SU-DHL-6 (cell line): ENCODE measurements around the gene NXT1.

Source experiments
- H2AFZ ChIP-seq: fragments of 200-600 bp; sonication (generic); 2 replicates; pipeline ENCODE4 v1.6.1; 2014; ENCODE audit warnings: low read depth, mild to moderate bottlenecking, moderate library complexity, mixed read lengths, antibody characterized with exemption, low read length; ENCODE audit not compliant: severe bottlenecking
- H3F3A ChIP-seq: fragments of 200-600 bp; shearing (Covaris generic); 2 replicates; pipeline ENCODE4 v1.6.0; 2016; ENCODE audit warnings: antibody characterized with exemption, mild to moderate bottlenecking; ENCODE audit not compliant: insufficient read depth
- H3K27ac ChIP-seq: fragments of 200-600 bp; sonication (generic); 2 replicates; pipeline ENCODE4 v1.5.1; 2016; ENCODE audit warnings: low read depth, mild to moderate bottlenecking, low read length, moderate library complexity, mixed read lengths
- H3K27me3 ChIP-seq: fragments of 200-600 bp; sonication (generic), shearing (Covaris generic); 2 replicates; pipeline ENCODE4 v1.6.0; 2014; ENCODE audit warnings: mild to moderate bottlenecking, low read length
- H3K36me3 ChIP-seq: fragments of 200-600 bp; sonication (generic); 2 replicates; pipeline ENCODE4 v1.6.1; 2014; ENCODE audit warnings: mild to moderate bottlenecking, low read length, mixed read lengths
- H3K4me2 ChIP-seq: fragments of 300-600, 200-600 bp; shearing (Covaris generic), sonication (generic); 2 replicates; pipeline ENCODE4 v1.6.0; 2014; ENCODE audit warnings: low read length, low read depth, mild to moderate bottlenecking; ENCODE audit not compliant: poor library complexity, severe bottlenecking
- H3K4me3 ChIP-seq: fragments of 200-600 bp; sonication (generic); 2 replicates; pipeline ENCODE4 v1.5.1; 2014; ENCODE audit warnings: antibody characterized with exemption, low read length, mild to moderate bottlenecking, mixed read lengths; ENCODE audit not compliant: insufficient read depth, poor library complexity, severe bottlenecking
- H3K79me2 ChIP-seq: fragments of 200-600 bp; sonication (generic); 2 replicates; pipeline ENCODE4 v1.6.1; 2014; ENCODE audit warnings: mild to moderate bottlenecking, low read length, moderate library complexity; ENCODE audit not compliant: insufficient read depth
- H3K9ac ChIP-seq: fragments of 200-600 bp; sonication (generic); 2 replicates; pipeline ENCODE4 v1.7.0; 2014; ENCODE audit warnings: mild to moderate bottlenecking, low read length
- H3K9me2 ChIP-seq: fragments of 200-600 bp; sonication (generic); replicated peaks from 2 replicates; pipeline ENCODE4 v1.6.1; 2014; ENCODE audit warnings: low read length; ENCODE audit not compliant: insufficient read depth
- H3K9me3 ChIP-seq: fragments of 200-600 bp; sonication (generic); 2 replicates; pipeline ENCODE4 v1.6.1; 2014; ENCODE audit warnings: low read length, mixed read lengths; ENCODE audit not compliant: insufficient read depth
- H4K20me1 ChIP-seq: fragments of 200-600 bp; sonication (generic); 2 replicates; pipeline ENCODE4 v1.6.1; 2014; ENCODE audit warnings: low read depth, mild to moderate bottlenecking, antibody characterized with exemption, low read length, moderate library complexity, mixed read lengths
- EZH2phosphoT487 ChIP-seq: fragments of 200-600 bp; sonication (generic), shearing (Covaris generic); conservative IDR thresholded peaks from 2 replicates; pipeline ENCODE4 v1.6.1; 2018; ENCODE audit warnings: mild to moderate bottlenecking, antibody characterized with exemption, low read length, moderate library complexity, mixed read lengths
- TF ChIP-seq, protein P1 (sequence below): fragments of 200-600 bp; sonication (generic); IDR thresholded peaks from one replicate; pipeline ENCODE4 v1.5.1; 2017; ENCODE audit warnings: antibody characterized with exemption, mild to moderate bottlenecking, low read length, moderate library complexity; ENCODE audit not compliant: insufficient read depth, poor library complexity, severe bottlenecking

Gene NXT1

DNA sequence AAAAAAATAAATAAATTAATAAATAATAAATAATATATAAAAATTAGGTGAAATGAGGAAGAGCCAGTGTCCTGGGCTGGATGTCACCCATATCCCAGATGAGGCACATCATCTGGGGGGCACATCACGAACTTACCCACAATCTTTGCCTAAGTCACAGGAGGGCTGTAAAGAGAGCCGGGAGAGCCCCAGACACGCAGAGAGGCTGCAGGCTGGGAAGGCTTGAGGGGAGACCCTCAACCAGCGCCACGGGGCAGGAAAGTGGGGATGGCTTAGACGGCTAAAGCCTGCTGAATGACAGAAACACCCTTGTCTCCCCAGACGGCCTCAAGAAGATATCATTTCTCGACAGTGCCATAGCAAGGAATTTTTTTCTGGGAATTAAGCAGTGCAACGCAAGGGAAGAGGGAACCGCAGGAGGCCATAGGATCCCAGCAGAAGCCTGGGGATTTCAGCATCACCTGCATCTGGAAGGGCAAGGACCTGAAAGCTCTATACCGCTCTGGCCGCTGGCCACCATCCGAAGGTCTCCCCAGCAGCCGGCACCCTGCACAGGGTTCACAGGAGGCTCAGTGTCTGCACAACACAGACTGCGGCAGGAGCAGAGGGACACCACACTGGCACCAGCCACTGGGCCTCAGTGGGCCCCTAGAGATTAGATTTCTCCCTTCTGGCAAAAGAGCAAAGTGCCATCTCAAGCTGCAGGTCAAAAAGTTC, 22.8 kb upstream of the NXT1 start:
- Histone ChIP-seq H4K20me1 (no peaks in the 10 kb centered on the region), H3F3A (no peaks in the 10 kb centered on the region), H3K9ac (no peak overlapping the region), H3K9me2 (no peaks in the 10 kb centered on the region), H3K27ac (no peak overlapping the region), H2AFZ (no peak overlapping the region), H3K9me3 (no peaks in the 10 kb centered on the region), H3K27me3 (no peaks in the 10 kb centered on the region), H3K4me3 (no peak overlapping the region), H3K4me2 (no peak overlapping the region), H3K36me3 (no peaks in the 10 kb centered on the region), H3K79me2 (no peaks in the 10 kb centered on the region)
- no peak for TF ChIP-seq EZH2phosphoT487
- TF ChIP-seq, protein P1, sequence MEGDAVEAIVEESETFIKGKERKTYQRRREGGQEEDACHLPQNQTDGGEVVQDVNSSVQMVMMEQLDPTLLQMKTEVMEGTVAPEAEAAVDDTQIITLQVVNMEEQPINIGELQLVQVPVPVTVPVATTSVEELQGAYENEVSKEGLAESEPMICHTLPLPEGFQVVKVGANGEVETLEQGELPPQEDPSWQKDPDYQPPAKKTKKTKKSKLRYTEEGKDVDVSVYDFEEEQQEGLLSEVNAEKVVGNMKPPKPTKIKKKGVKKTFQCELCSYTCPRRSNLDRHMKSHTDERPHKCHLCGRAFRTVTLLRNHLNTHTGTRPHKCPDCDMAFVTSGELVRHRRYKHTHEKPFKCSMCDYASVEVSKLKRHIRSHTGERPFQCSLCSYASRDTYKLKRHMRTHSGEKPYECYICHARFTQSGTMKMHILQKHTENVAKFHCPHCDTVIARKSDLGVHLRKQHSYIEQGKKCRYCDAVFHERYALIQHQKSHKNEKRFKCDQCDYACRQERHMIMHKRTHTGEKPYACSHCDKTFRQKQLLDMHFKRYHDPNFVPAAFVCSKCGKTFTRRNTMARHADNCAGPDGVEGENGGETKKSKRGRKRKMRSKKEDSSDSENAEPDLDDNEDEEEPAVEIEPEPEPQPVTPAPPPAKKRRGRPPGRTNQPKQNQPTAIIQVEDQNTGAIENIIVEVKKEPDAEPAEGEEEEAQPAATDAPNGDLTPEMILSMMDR: no peak

DNA sequence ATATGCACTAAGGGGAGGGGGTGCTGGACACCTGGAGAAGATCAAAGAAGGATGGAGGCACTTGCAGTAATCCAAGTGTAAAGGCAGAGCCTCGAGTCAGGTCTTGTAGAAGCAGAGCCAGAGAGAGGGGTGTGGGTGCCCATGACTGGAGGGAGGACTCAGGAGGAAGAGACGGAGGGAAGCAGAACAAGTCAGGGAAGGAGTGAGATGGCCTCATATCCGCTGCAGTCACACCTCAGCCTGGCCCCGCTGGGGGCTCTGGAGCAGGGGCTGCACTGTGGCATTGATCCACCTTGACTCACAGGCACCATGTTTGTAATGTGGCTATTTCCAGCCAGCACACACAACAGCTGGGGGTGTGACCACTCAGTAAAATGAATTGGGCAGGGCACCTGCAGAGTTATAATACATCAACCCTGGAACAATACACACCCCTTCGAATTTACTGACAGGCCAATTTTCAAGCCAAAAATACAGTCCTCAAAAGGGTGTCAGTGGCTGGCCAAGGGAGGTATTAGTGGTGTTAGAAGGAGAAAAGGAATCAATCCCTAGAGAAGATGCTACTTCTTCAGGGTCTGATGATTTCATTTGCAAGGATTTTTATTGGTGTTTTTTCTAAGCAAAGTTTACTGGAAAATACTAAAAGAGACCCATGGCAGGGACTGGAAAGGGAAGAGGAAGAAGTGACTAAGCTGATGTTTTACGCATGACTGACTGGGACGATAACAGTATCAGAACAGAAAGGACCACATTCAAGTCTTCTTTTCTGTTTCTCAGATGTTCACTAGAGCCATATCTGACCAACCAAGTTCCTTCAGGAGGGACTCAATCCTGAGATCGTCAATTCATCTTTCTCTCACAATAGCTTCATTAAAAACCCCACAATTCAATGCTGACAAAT, 18.9 kb upstream of the NXT1 start:
- Histone ChIP-seq H3K27me3 (no peaks in the 10 kb centered on the region), H3F3A (no peaks in the 10 kb centered on the region), H3K79me2 (no peaks in the 10 kb centered on the region), H3K9ac (no peak overlapping the region), H3K9me3 (no peaks in the 10 kb centered on the region), H4K20me1 (no peaks in the 10 kb centered on the region), H2AFZ (no peak overlapping the region), H3K9me2 (no peaks in the 10 kb centered on the region), H3K4me3 (no peak overlapping the region), H3K4me2 (no peak overlapping the region), H3K36me3 (no peaks in the 10 kb centered on the region), H3K27ac (no peak overlapping the region)
- no peak for TF ChIP-seq EZH2phosphoT487

DNA sequence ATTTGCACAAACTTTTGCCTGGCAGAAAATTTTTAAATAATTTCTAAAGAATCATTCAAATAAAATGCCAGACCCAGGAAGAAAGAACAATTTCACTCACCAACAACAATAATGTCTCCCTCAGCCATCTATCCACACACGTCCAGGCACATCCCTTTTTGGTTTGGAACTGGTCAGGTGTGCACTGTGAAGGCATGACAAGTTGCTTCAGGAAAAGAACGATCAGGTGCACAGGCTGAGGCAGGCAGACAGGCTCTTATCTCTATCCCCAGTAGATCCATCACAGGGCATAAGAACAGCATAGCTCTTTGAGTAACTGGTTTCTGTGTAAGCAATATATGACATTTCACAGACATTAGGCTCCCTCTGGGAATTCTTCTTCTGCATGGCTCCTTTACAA, 18.1 kb upstream of the NXT1 start:
- H3K4me2 ChIP-seq: no peak overlapping the region
- TF ChIP-seq EZH2phosphoT487: no peak
- TF ChIP-seq, protein P1: no peak
- H3K9me2 ChIP-seq: no peaks in the 10 kb centered on the region
- H2AFZ ChIP-seq: no peak overlapping the region
- H3K4me3 ChIP-seq: no peak overlapping the region
- no peaks in the 10 kb centered on the region for H3K79me2 ChIP-seq
- H4K20me1 ChIP-seq: no peaks in the 10 kb centered on the region
- H3K9ac ChIP-seq: no peak overlapping the region
- H3K27ac ChIP-seq: no peak overlapping the region
- H3K27me3 ChIP-seq: no peaks in the 10 kb centered on the region
- H3F3A ChIP-seq: no peaks in the 10 kb centered on the region
- no peaks in the 10 kb centered on the region for H3K36me3 ChIP-seq
- H3K9me3 ChIP-seq: no peaks in the 10 kb centered on the region

DNA sequence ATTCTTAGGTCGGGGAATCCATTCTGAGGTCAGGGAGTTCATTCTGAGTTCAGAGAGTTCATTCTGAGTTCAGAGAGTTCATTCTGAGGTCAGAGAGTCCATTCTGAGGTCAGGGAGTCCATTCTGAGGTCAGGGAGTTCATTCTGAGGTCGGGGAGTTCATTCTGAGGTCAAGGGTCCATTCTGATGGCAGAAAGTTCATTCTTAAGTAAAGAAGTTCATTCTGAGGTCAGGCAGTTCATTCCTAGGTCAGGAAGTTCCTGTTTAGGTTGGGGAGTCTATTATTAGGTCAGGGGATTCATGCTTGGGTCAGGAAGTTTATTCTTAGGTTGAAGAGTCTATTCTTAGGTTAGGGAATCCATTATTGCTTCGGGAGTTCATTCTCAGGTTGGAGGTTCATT, 16.5 kb upstream of the NXT1 start:
- no peak overlapping the region for H3K27ac ChIP-seq
- TF ChIP-seq, protein P1: no peak
- no peak for TF ChIP-seq EZH2phosphoT487

More for the DNA sequence above, 16.5 kb upstream of the NXT1 start:
- H3F3A ChIP-seq: no peaks in the 10 kb centered on the region
- H3K36me3 ChIP-seq: no peaks in the 10 kb centered on the region
- no peaks in the 10 kb centered on the region for H3K79me2 ChIP-seq
- no peak overlapping the region for H3K4me3 ChIP-seq
- no peak overlapping the region for H2AFZ ChIP-seq
- H3K9me2 ChIP-seq: no peaks in the 10 kb centered on the region
- no peaks in the 10 kb centered on the region for H3K27me3 ChIP-seq
- no peak overlapping the region for H3K9ac ChIP-seq
- no peaks in the 10 kb centered on the region for H4K20me1 ChIP-seq
- no peaks in the 10 kb centered on the region for H3K9me3 ChIP-seq
- H3K4me2 ChIP-seq: no peak overlapping the region
